CD4-positive, alpha-beta T cell treated with Interleukin-21 for 1 hour (primary cell): ENCODE results near the gene USHBP1.
A peak's percentile ranks its signal among the peaks of the same experiment; 100 is the strongest.

Source experiments
- DNase-seq: peaks from one replicate; pipeline ENCODE4 v3.0.0-alpha.2; 2020

USHBP1 gene

DNA sequence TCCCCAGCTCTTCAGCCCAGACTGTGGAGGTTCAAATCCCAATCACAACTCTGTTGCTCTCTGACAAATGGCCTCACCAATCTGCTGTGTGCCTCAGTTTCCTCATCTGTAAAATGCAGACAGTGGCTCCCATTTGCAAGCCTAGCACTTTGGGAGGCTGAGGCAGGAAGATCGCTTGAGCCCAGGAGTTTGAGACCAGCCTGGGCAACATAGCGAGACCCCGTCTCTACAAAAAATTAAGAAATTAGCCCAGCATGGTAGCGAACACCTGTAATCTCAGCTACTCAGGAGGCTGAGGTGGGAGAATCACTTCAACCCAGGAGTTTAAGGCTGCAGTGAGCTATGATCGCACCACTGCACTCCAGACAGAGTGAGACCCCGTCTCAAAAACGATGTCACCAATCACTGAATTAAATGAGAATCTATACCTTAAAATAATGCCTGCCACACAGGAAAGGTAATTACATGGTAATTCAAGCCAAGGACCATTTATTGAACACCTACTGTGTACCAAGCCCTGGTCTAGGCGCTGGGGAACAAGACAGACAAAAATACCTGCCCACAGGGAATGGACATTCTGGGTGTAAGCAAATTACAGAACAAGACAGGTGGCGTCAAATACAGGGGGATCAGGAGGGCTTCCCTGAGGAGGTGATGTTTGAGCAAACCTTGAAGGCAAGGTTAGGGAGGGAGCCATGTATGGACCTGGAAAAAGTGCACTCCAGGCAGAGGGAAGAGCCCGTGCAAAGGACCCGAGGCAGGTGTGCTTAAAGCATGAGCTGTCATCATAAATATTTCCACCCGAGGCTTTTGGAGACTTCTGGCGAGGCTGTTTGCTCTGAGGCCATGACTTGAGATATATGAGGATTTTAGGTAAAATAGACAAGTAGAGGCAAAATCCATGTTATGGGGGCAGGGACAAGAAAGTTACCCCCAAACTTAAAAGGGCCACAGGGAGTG, 26.5 kb downstream of the USHBP1 start:
- no peak for DNase-seq

DNA sequence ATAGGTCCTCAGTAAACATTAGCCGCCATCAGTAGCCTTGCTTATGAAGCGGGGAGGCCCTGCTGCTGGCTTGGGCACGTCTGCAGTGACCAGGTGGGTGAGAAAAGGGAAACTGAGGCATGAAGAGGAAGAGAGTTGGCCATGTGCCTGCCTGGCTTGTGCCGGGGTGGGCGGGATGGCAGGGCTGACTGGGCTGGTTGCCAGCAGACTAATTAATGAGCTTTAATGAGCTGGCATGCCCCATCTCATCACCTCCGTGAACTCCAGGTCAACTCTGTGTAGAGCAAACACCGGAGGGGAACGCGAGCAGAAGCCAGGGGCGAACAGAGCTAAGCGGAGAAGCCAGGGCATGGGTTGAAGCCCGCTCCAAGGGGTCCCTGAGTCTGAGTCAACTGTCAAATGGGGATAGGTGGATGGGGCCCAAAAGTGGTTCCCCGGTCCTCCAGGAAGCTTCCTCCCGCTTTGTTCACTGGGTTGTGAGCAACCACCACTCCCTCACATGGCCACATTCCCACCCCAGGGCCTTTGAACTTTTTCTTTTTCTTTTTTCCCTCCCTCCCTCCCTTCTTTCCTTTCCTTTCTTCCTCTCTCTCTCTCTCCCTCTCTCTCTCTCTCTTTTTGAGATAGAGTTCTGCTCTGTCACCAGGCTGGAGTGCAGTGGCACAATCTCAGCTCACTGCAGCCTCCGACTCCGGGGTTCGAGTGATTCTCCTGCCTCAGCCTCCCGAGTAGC, 27.6 kb downstream of the USHBP1 start:
- no peak for DNase-seq

DNA sequence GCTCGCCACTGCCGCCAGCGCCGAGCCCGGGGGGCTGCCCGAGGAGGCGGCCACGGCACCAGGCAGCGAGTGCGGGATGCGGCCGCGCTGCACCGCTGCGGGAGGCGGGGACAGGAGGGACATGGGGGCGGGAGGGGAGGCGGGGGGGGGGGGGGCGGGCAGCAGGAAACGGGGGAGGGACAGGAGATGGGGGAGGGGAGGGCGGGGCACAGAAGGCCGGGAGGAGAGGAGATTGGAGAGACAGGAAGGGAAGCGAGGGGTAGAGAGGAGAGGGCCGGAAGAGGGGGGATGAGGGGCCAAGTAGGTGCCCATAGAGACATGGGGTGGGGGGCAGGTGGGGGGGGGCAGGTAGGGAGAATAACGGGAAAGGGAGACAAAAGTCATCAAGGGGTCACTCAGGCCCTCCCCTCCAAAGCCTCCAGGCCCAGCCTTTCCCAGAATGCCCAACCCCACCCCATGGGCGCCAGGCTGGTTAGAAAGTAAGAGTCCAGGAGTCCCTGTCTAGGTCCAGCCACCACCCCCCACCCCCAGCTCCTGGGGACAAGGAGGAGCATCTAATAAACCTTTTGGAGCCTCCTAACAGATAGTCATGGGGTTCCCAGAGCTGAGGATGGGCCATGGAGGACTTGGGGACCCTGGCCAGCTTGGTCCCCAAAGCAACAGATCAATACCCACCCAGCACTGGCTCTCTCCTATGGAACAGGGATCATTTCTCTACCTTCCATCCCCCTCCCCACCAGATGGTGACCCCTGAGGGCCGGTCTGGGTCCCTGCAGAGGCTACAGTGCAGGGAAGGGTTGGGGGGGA, 28.4 kb downstream of the USHBP1 start:
- DNase-seq = no peak

DNA sequence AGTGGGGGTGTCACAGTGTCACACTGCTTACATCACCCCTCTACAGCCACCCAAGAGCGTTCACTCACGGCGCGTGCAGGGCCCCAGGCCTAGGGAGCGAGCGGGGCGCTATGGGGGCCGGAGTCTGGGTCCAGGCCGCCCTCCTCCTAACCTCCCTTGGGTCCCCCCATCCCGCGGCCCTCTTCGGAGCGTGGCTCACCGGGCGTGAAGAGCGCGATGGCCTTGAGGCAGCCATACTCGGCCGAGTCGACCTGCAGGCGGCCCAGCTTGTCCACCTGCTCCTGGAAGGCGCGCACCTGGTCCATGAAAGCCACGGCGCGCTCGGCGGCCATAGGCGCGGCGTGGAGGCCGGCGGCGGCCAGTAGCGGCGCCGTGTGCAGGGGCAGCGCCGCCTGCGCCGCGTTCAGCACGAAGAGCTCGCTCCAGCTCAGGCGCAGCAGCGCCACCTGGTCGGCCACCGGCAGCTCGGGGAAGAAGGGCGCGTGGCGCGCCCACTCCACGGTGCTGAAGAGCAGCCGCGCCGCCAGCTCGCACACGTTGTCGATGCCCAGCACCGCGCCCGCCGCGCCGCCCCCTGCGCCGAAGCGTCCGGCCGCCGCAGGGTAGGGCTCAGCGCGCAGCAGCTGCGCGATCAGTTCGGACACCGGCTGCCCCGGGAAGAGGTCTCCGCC, 29.1 kb downstream of the USHBP1 start:
- peak; percentile 78 for DNase-seq

DNA sequence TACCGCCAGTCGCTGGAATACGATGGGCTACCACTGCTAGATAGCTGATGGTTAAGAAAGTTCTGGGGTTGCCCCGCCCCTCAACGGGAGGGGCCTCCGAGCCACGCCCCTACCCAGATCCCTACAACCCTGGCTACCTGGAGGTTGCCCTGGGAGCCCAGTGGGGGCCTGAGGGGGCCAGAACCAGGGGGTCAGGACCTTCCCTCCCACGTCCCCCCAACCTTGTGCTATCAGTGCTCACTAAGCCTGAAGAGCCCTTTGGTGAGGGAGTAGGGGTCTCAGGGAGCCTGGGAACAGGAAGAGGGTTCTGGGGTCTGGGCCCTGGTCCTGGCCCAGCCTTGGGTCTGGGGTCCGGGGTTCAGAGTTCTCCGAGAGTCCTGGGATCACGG, 29.6 kb downstream of the USHBP1 start:
- DNase-seq = peak; percentile 66

DNA sequence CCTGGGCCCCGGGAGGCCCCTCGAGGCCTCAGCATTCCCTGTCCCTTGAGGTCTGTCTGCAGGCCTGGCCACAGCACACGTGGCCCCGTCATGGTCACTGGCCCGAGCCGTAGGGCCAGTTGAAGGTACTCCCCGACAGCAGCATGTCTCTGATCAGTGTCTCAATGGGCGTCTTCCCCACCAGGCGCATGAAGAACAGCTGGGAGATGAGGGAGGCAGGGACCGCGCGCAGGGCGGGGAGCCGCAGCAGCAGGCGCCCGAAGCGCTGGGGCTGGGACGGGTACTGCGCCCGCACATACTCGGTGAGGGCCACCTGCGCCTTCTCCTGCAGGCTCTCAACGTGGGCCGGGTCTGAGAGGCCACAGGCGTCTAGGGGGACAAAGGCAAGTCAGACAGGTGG, 32.3 kb downstream of the USHBP1 start:
- no peak for DNase-seq

DNA sequence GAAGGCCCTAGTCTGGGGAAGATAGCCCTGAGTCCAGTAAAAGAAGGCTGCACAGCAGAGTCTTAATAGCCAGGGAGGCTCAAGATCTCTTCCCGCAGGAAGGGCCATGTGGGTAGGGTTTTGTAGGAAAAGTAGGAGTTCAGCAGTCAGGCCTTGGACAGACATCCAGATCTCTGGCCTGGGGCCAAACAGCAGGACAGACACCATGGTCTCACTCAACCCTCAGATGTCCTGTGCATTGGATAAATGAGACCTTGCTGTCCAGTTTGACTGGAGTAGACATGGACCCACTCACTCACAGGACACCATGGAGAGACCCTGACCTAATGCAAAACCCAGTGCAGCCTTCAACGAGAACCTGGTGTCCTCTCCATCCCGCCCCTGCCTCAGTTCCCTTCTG, 34.7 kb downstream of the USHBP1 start:
- DNase-seq = no peak

DNA sequence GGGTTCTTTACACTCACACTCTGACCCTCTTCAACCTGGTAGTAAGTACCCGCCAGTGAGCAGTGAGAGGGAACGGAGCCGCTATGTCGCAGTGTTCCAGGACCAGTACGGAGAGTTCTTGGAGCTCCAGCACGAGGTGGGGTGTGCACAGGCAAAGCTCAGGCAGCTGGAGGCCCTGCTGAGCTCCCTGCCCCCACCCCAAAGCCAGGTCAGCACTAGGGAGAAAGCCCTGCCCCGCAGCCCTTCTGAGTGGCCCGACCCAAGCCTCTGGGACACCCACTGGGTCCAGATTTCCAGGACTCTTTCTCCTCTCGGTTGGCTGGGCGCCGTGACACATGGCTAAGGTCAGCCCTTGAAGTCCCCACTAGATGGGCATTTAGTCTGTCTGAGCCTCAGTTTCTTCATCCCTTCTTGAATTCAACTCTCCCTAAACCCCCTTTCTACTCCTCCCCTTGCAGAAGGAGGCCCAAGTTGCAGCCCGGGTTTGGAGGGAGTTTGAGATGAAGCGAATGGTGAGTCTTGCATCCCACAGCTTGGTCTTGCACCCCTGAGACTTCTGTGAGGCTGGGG, 36.7 kb downstream of the USHBP1 start:
- no peak for DNase-seq

DNA sequence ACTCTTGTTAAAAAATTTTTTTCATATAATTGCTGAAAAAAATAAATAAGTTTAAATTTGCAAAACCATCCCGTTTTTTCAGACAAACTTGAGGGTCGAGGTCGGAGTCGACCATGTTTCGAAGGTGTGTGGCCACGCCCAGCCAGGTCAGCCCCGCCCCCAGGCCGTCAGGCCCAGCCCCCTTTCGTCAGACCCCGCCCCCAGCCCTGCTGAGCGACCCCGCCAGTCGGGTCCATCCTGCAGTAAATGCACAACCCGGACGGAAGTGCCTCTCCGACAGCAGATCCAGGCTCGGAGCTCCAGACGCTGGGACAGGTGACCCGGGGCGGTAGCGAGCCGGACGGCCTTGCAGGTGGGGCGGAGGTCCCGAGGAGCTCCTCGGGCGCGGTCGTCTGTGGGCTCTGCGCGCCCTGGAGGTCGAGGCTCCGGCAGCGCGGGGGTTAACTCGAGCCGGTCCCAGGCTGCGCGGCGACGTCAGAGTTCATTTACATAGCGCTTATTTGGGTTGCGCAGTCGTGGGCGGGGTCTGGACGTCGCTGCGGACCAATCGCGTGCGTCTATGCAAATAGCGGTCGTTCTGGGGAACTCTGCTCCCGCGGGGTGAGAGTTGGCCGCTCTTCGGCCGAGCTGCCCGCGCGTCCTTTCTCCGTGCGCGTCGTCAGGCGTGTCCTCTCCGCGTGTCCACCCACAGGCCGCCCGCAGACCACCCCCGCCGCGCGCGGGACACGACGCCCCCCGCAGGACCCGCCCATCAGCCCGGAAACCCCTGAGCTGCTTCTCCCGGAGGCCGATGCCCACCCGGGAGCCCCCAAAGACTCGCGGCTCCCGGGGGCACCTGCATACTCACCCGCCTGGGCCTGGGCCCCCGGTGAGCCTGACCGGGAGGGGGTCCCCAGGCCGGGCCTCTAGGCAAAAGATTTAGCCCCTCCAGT, 38.3 kb downstream of the USHBP1 start, which contains the start of gene OCEL1:
OCEL1 (plus strand) TSS at position 225 of the 932 bp plus-strand sequence; CDS start at position 247, 22 bp downstream.
- peak; percentile 97 for DNase-seq

DNA sequence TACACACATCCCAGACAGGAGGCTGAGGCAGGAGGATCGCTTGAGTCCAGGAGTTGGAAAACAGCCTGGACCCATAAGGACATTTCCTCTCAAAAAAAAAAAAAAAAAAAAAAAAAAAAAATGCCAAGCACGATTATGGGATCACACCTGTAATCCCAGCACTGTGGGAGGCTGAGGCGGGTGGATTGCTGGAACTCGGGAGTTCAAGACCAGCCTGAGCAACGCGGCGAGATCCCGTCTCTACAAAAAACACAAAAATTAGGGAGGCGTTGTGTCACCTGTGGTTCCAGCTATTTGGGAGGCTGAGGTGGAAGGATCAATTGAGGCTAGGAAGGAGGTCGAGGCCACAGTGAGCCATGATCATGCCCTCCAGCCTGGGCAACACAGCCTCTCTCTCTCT, 39.5 kb downstream of the USHBP1 start:
- no peak for DNase-seq

DNA sequence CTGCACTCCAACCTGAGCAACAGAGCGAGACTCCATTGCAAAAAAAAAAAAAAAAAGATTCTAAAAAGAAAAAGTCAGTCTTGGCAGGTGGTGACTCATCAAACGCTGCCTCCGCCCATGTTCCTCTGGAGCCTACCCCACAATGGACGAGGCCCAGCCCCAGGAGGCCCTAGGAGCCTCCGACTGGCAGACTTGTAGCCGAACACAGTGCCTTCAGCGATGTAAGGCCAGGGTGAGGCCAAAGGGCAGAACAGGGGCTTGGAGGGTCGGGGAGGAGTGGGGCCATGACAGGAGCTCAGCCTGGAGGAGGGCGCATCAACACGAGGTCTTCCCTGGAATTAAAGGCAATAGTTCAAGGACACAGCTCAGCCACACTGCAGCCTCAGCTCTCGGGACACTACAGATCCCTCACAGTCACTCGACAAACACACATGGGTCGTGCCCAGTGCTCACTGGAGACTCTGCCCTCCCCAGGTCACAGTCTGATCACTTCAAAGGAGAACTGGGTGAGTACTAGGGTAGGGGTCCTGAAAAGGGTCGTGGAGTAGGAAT, 44.3 kb downstream of the USHBP1 start:
- no peak for DNase-seq

DNA sequence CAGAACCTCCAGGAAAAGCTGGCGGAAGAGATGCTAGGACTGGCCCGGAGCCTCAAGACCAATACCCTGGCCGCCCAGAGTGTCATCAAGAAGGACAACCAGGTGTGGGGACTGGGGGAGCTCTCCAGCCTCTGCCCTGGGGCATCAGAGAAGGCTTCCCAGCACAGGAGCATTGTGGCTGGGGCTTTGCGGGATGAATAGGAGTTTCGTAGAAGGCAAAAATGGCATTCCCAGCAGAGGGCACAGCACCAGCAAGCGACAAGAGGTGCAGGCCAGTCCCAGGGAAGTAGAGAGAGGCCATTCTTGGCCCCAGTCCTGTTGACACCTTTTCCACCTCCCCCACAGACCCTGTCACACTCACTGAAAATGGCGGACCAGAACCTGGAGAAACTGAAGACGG, 45.3 kb downstream of the USHBP1 start:
- DNase-seq = no peak

DNA sequence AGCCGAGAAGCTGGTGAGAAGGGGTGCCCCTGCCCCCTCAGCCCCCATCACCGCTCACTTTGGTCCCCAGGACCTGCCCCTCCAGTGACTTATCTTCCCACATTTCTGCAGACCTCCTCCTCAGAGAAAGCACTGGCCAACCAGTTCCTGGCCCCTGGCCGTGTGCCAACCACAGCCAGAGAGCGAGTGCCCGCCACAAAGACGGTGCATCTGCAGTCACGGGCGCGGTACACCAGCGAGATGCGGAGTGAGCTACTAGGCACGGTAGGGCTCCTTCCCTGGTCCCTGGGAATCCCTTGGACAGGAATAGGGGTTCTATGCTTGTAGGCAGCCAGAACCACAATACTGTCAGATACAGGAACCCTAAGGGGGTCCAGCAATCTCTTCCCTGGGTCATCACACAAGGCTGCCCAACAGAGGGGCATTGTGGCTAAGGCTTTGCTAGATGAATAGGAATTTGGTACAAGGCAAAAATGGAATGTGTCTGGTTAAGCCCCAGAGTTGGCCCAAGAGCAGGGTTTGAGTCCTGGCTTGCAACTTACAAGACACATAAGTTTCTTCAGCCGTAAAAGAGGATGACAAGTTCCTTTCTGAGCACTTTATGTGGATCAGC, 48.4 kb downstream of the USHBP1 start:
- DNase-seq = no peak

DNA sequence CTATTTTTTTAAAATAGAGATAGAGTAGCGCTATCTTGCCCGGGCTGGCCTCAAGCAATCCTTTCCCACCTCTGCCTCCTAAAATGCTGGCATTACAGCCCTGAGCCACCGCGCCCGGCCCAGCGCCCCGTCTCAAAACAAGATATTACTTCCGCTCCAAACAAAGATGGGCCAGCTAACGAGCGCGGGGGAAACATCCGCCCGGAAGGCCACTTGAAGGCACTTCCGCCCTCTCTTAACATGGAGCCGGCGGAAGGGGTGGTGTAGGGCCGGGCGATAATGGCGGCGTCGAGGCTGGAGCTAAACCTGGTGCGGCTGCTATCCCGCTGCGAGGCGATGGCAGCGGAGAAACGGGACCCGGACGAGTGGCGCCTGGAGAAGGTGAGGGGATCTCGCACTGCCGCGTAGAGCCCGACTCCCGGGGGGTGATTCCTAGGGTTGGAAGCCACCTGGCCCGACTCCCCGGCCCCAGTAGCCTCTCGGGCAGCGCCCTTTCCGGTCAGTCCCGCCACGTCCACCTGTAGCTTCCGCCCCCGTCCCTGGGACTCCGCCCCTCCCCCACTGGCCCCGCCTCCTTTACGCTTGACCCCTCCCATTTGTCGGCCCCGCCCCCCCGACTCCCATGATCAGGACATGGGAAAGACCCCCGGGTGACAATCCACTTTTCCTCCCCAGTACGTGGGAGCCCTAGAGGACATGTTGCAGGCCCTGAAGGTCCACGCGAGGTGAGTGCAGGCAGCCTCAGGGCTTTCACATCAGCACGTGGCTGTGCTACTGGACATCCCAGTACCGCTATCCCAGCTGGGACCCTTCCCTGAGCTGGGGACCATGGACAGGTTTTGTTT, 49.2 kb downstream of the USHBP1 start, which contains the start of gene USE1:
USE1 (plus strand) TSS at position 231 of the 845 bp plus-strand sequence; CDS start at position 280, 49 bp downstream.
- DNase-seq = peak; percentile 90

DNA sequence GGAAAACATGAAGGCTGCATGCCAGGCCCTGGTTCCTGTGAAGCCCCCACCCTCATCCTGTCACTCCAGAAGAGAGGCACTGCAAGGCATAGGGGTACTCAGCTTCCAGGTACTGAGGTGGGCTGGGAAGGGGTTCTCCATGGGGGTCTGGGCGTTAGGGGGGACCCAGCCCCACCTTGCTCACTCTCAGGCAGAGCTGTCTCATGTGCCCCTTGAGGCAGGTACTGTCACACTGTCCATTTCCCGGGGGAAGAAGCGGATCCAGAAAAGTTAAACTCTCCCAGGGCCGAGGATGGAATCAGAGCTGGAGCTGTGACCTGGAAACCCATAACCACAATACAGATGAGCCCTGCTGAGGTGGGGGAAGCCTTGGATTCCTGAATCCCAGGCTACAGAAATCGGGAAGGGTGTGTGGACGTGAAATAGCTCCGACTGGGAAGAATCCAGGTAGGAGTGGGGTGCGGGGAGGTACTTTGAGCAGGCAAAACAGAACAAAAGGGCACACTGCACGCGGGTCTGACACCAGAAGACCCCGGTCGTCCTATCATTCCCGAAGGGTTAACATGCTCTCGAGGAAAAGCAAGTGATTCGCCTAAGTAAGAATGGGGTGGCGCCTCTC, 49.9 kb downstream of the USHBP1 start:
- no peak for DNase-seq

DNA sequence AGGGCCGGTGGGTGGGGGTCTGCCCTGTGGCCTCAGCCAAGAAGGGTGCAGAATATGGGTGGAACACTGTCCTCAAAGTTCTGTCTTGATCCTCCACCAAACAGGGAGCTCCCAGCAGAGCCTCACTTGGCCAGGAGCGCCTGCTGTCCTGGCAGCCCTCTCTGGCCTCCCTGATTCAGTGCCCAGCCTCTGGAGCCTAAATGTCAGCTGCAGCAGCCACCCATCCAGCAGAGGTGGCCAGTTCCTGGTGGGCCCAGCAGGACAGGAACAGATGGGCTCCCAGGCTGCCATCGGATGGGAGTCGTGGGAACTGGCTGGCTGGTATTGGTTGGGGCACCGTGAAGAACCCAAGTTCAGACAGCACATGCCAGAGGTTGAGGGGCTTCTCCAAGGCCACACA, 51.2 kb downstream of the USHBP1 start:
- no peak for DNase-seq

DNA sequence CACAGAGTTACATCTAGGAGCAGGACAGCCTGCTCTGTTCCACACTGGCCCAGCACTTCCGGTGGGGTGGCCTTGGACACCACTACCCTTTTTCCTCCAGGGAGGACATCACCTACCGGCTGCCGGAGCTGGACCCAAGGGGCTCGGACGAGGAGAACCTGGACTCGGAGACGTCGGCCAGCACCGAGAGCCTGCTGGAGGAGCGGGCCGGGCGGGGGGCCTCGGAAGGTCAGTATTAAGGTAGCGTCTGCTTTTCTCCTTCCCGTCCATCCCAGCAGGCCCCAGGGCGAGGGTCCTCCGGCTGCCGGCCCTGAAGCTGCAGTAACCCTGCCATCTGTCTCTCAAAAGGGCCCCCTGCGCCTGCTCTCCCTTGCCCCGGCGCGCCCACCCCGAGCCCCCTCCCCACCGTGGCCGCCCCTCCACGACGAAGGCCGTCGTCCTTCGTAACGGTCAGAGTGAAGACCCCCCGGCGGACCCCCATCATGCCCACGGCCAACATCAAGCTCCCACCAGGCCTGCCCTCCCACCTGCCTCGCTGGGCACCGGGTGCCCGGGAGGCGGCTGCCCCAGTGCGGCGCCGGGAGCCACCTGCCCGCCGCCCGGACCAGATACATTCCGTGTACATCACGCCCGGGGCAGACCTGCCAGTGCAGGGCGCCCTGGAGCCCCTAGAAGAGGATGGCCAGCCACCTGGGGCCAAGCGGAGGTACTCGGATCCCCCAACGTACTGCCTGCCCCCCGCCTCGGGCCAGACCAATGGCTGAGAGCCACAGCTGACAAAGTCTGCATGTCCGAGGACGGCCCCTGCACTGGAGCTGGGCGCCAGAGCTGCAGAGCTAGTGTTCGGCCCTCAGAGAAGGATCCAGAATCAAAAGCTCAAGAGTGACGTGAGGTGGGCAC, 52.7 kb downstream of the USHBP1 start:
- DNase-seq = no peak

DNA sequence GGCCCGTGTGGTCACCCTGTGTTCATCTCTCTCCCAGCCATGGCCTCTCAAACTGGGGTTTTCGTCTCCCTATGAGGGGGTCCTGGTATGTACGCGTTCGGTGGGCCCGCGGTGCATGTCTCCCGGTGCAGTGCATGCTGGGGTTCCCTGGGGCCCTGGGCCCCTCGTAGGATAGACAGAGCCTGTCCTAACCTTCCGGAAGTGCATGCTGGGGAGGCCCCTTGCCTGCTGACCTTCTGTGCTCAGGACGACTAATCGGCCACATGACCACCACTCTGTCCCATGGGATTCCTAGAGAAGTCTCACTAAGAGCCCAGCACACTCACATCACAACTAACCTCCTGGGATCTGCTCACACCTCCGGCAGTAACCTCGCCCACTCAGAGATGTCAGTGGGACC, 54.2 kb downstream of the USHBP1 start:
- no peak for DNase-seq
